Activated CD4-positive, alpha-beta T cell treated with anti-CD3 and anti-CD28 coated beads, Interleukin-2, amount 50 U/mL, for 16 hours (primary cell): ENCODE measurements around the gene LSP1.

Experiments
- DNase-seq: peaks from one replicate; pipeline ENCODE4 v3.0.0-alpha.2; 2020

Gene LSP1

DNA sequence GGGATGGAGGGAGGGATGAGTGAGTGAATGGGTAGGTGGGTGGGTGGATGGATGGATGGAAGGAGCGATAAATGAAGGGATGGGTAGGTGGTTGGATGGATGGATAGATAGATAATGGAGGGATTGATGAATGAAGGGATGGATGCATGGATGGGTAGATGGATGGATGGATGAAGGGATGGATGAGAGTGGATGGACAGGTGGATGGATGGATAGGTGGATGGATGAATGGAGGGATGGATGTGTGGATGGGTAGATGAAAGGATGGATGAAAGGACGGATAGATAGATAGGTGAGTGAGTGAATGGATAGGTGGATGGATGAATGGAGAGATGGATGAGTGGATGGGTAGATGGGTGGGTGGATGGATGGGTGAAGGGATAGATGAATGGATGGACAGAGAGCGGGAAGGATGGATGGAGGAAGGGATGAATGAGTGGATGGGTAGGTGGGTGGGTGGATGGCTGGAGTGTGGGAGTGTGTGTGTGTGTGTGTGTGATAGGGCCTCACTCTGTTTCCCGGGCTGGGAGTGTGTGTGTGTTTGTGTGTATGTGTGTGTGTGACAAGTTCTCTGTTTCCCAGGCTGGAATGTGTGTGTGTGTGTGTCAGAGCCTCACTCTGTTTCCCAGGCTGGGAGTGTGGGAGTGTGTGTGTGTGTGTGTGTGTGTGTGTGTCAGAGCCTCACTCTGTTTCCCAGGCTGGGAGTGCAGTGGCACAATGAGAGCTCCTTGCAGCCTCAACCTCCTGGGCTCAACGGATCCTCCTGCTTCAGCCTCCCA lies 40.9 kb downstream of the LSP1 start:
- no peak for DNase-seq

DNA sequence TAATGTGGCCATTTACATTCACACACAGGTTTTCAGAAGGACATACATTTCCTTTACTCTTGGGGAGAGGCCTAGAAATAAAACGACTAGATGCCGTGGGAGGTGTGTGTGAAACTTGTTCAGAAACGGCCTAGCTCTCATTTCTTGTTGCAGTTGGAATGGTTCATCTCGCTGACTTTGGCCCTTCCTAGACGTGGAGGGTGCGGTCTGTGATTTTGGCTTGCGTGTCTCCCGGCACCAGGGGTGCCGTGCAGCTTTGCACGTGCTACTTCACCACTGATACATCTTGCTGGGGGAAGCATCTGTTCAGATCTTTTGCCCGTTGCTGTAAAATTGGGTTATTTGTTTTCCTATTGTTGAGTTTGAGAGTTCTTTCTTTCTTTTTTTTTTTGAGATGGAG lies 41.9 kb downstream of the LSP1 start:
- no peak for DNase-seq

DNA sequence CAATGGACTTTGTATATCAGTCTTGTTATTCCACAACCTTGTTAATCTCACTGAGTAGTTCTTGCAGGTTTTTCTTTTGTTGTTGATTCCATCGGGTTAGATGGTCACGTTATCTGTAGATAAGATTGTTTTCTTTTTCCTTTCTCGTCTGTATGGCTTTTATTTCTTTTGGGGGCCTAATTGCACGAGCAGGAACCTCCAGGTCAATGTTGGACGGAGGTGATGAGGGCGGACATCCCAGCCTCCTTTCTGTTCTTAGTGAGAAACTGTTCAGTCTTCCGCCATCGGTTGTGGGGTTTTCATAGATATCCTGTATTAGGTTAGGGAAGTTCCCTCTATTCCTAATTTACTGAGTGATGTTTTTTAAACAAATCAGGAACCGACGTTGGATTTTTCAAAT lies 43.6 kb downstream of the LSP1 start:
- DNase-seq: no peak

DNA sequence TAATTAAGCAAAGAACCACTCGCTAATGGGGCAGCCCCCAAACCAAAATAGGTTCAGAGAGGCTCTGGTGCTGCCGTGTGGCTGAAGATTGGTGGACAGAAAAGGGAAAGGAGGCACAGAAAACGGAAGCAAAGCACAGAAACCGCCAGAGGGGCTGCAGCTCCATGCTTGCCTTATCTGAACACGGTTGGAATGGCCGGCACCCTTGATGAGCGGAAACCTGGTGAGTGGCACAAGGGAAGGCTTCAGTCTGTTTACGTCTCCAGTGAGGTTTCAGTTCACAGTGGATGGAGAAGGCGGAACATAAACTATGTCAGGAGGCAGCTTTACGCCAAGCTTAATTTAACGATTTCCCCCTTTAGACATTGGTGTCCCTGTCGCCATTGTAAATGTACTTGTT lies 44.0 kb downstream of the LSP1 start:
- DNase-seq: no peak

DNA sequence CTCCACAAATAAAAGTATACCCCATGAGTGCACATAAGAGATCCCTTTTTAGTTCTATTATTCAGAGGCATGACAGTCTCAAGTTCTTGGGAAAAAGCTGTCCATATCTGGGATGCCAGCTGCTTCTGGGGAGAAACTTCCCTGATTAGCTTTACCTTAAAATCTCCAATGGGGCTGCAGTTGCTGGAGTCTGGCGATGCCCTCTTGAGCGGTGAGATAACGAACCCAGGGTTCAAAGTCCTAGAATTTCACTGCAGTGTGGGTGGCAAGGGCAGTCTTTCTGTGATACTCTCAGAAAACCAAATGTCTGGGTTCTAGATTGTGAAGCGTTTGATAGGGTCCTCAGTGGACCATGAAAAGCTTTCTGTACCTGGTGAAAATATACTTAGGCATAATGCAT lies 46.2 kb downstream of the LSP1 start:
- DNase-seq: no peak

DNA sequence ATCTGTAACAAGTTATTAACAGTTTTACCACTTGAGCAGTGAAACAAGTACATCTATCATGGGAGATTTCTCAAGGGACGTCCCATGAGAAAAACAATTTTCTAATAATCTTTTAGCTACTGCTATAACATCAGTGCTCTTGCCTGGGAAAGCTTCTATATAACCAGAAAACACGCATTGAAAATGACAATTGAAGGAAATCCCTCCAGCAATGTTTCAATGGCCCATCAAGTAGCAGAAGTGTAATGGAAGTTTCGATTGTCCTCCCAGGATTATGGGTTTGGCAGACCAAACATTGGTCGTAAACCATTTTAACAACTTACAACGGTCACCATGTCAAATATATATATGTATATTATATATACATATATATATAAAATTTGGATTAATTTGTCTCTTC lies 46.8 kb downstream of the LSP1 start:
- no peak for DNase-seq

DNA sequence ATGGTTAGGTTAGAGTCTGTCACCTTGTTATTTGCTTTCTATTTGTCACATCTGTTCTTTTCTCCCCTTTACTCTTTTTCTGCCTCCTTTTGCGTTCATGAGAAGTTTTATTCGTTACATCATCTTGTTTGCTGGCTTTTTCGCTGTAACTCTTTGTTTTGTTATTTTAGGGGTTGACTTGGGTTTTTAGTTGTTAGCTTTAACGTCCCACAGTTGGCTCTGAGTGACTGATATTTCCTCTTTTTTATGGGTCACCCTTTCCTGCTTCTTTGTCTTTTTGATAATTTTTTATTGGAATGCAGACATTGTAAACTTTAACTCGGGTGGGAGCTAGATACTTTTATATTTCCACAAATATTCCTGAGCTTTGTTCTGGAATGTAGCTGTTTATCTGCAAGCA lies 53.3 kb downstream of the LSP1 start:
- no peak for DNase-seq

DNA sequence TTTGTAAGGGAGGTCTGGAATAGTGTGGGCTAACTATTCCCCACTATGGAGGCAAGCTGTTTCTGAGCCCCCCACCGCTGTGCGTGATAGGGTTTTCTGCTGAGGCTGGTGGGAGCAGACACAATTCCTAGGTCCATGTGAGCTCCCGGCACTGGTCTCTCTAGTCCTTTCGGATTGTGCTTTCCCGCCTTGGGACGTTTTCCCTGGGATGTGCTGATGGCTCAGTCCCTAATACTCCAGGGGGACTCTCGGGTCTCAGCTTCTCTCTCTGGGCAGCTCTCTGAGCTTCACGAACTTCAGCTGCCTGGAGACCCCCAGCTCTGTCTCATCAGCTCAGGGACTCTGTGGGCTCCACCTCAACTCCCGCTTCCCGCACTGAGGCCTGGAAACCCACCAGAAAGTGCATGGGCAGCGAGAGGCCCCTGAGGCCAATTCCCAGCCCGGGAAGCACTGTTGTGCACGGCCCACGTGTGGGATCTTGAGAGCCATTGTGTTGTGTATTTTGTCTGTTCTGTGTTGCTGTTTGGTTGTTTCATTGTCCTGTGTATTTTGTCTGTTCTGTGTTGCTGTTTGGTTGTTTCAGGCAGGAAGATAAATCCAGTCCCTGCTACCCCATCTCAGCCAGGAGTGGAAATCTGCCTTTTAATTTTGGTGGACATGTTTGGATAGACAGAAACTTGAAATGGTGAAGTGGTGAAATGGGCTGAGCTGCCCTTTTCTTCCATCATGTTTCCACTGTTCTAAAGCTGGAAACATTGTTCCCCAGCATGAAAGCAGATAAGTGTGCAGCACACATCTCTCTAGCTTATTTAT lies 53.9 kb downstream of the LSP1 start:
- no peak for DNase-seq

DNA sequence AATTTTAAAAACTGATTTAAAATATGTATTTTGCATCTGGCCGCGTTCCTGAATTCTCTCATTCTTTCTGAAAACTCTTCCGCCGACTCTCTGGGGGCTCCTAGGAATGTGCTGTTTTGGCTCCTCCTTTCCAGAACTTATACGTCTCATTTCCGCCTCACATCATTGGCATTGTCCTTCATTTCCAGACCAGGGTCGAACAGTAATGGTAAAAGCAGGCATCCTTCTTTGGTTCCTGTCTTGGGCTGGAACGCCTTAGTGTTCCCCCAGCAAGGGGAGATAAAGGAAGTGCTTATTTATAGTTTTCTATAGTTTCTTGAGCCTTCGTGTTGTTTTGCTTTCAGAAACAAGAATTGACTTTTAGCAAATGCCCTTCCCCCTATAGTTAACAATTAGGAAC lies 55.7 kb downstream of the LSP1 start:
- no peak for DNase-seq

DNA sequence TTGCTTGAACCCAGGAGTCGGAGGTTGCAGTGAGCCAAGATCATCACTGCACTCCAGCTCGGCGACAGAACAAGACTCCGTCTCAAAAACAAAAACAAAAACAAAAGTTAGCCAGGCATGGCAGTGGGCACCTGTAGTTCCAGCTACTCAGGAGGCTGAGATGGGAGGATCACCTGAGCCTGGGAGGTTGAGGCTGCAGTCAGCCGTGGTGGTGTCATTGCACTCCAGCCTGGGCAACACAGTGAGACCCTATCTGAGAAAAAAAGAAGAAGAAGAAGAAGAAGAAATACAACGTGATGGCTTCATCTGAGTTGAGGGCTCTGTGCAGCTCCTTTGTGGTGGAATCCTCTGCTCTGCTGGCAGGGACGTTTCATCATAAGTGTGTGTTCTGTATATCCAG lies 56.6 kb downstream of the LSP1 start:
- DNase-seq: no peak

DNA sequence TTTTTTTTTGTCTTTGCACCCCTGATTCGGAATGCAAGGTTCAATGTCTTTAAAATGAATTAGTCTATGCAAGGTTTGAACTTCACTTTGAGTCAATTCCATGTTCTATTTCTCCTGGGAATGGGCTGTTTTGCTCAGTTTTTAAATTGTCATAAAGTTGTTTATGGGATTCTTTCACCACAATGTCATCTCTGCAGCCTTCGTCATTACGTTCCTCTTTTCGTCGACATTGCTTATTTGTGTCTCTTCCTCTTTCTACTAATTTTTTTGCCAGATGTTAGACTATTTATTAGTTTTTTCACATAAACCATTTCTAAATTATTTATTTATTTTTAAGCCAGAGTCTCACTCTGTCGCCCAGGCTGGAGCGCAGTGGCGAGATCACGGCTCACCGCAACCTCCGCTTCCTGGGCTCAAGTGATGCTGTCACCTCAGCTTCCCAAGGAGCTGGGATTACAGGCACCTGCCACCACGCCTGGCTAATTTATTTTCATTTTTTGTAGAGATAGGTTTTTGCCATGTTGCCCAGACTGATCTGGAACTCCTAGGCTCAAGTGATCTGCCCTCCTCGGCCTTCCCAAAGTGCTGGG lies 59.5 kb downstream of the LSP1 start:
- DNase-seq: no peak

DNA sequence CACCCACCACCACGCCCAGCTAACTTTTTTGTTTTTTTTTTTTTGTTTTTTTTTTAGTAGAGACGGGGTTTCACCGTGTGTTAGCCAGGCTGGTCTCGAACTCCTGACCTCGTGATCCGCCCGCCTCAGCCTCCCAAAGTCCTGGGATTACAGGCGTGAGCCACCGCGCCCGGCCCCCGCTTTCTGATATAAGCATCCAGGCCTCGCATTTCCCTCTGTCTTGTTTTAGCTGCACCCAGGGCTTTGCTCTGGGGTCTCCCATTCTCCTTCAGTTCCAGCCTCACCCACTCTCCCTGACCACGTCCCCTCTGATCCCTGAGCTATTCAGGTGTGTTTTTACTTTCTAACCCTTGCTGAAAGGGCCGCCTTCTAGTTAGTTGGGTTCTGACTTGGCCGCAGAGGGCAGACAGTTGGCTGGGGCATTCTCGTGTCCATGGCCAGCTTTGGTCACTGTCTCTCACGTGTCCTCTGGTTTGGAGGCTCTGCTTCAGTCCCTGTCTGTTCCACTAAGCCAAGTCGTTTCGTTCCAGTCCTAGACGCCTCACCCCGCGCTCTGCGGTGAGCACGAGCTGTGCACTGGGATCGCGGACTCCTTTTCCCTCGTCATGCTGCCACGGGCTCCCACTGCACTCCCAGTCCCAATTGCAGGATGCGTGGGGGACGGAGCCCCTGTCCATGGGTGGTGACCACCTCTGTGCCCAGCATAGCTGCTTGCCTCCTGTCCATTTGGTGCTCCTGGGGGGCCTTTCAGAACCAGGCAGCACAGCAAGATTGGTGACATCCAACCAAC lies 60.6 kb downstream of the LSP1 start:
- no peak for DNase-seq

DNA sequence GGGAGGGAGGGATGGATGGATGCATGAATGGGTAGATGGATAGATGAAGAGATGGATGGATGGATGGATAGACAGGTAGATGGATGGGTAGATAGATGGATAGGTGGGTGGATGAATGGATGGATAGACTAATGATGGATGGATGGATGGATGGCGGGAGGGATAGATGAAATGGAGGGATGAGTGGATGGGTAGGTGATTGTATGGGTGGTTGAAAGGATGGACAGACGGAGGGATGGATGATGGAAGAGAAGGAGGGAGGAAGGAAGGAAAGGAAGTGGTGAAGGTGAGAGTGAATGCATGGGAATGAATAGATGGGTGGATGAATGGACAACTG lies 62.9 kb downstream of the LSP1 start:
- no peak for DNase-seq

DNA sequence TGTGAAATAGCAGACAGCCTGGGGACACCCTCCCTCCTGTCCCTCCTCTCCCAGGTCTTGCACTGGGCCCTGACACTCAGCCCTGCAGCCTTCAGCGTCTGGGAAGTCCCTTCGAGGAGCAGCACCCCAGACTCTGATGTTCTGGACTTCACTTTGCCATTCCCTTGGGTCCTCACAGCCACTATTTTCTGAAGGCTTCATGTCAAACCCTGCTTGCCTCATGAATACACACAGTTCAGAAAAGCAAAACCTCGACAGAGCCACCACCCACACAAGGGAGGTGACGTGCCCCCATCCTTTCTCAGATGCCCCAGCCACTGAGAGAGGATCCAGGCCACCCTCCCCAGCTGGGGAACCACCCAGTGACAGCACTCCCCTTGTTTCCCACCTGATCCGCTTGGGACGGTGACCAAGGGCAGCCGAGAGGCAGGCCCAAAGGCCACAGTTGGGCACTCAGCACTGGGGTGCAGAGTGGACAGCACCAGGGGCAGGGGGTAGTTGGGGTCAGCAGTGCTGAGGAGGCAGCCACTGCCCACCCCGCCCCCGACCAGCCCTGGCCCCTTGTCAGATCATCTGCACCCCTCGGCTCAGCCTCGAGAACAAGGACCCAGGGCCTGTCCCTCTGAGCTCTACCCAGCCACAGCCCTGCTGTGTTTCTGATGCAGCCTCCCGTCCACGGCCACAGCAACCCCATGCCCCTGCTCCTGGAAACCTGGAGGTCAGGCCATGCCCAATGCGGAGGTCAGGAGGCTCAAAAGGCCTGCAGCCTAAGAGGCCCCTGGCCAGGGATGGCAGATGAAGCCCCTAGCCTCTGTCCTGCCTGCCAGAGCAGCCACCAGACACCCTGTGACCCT lies 63.5 kb downstream of the LSP1 start:
- no peak for DNase-seq

DNA sequence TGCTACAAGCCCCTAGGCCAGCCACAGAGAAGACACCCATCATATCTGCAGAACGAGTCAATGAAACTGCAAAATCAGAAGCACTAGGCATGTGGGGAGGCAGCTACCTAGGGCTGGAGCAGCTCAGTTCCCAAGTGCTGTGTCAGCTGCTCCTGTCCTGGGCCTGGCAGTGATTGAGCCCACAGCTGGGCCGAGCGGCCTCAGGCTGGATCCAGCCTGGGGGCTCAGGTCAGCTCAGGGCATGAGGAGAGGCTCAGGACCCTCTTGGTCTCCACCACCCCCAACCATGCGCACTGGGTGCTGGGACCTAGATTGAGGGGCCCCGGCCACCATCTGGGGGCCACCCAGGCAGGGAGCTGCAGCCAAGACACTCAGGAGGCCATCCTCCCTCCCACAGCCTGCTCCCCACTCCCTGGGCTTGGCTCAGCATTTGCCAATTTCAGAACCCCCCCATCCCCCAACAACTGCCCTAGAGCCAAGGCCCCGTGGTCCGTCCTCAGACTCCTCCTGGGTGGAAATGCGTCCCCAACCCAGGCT lies 64.2 kb downstream of the LSP1 start:
- no peak for DNase-seq

DNA sequence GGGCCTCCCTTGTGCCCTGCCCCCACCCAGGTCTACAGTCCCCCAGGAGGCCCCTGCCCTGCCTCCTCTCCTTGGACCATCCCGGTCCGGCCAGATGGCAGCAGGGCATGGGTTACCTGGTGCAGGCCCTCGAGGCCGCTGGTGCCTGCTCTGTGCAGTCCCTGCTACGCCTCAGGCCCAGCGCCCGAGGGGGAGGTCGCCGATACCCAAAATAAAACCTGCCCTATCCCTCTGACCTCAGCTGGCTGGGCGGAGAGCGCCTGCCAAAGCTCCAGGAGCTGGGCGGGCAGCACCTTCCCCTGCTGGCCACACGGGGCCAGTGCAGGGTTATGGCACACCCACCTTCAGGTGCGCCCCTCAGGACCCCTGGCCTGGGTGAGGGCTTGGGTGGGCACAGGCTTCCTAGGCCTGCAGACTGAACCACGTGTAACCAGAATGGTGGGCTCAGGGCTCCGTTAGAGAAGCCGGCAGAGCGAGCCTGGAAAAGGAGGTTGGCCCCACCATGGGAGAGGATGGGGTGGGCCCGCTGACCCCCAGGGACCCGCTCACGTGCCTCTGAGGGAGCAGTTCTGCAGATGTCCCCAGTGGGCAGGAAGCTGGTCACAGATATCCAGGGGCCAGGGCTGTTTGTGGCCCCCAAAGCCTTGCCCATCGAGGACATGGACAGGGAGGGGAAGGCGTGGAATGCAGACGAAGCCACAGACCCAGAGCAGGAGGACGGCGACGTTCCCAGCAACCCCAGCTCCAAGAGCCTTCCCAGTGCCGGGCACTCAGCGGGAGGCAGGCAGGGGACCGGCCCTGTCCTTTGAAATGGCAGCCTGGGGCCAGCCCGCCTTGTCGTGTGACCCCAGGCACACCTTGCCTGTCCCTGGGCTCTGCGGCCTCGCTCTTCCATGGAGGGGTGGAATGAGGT lies 64.9 kb downstream of the LSP1 start:
- no peak for DNase-seq

DNA sequence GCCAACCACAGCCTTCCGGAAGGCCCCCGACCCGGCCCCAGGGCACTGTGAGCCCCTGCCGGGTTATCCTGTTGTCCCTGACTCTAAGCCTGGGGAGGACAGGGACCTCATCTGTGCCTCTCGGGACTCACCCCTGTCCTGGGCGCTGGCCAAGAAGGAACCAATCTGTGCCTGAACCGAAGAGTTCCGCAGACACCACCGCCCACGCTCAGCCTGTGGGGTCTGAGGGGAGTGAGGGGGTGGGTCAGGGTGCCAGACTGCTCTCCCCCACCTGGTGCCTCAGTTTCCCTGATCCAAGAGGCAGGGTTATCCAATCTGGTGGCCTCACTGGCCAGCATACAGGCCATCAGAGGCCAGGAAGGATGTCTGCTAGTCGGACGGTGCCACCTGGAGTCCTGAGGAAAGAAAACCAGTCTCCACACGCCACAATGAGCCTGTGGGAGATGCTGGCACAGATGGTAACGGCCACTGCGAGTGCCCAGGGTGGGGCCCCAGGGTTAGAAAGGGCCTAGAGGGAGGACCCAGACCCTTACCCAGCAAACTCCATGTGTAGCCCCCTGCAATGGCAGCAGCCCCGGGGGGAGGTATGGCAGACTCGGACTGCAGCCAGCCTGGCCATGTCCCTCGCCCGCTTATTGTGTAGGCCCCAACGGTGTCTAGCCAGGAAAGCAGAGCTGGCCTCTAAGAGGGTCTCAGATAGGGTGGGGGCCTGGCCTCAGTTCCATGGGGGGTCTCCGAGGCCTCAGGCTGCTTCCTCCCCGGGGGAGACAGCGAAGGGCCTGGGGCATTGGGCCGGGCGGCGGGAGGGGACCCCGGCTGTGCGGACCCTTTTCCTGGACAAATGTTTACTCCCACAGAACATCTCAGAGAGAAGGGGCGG lies 65.8 kb downstream of the LSP1 start:
- no peak for DNase-seq

DNA sequence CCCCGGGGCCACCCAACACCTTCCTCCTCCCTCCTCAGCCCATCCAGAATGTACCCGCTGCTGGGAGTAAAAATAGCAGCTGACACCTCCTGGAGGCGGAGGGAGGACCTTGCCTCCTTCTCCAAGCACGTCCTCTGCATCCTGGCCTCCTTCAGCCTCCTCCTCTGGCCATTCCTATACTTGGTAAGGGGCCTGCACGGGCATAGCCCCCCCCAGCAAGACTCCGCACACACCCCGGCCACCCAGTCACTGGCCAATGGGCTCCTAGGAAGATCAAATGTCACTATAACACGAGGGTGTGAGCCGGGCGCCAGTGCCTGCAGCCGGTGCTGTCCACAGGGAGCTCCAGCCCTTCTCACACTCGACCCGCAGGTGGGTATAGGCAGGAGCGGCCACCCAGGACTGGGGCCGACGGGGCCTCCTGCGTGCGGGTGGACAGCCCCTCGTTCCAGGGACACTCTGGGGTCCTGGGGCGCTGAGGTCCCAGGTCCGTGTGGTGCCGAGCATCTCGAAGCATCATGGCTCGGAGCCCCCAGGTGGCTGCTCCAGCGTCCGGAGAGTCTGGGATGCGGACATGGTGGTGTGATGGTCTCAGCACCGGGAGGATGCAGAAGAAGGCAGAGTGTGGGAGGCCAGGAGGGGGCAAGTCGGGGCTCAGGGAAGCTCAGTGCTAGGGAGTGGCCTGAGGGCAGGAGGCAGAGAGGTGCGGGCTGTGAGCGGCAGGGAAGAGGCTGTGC lies 66.7 kb downstream of the LSP1 start, which contains the start of gene TNNT3:
TNNT3 (plus strand) TSS at position 313 of the 737 bp plus-strand sequence. CDS start 3,172 bp downstream, outside the sequence.
- DNase-seq: no peak
